ENCODE results near the gene TMEM9.

Gene TMEM9

GRCh38 chr1:201142849-201143725 is 11.2 kb downstream of the TMEM9 start:
- DNase-seq (ENCODE audit: low read depth) = no peak
- TF ChIP-seq, protein P1, sequence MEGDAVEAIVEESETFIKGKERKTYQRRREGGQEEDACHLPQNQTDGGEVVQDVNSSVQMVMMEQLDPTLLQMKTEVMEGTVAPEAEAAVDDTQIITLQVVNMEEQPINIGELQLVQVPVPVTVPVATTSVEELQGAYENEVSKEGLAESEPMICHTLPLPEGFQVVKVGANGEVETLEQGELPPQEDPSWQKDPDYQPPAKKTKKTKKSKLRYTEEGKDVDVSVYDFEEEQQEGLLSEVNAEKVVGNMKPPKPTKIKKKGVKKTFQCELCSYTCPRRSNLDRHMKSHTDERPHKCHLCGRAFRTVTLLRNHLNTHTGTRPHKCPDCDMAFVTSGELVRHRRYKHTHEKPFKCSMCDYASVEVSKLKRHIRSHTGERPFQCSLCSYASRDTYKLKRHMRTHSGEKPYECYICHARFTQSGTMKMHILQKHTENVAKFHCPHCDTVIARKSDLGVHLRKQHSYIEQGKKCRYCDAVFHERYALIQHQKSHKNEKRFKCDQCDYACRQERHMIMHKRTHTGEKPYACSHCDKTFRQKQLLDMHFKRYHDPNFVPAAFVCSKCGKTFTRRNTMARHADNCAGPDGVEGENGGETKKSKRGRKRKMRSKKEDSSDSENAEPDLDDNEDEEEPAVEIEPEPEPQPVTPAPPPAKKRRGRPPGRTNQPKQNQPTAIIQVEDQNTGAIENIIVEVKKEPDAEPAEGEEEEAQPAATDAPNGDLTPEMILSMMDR (IDR thresholded peaks at IDR 0.05; ENCODE audit: insufficient read depth, low read depth, low read length, missing control alignments) = no peak
- H3K4me3 ChIP-seq (ENCODE audit: low read depth, low read length) = no peak overlapping the region

DNA sequence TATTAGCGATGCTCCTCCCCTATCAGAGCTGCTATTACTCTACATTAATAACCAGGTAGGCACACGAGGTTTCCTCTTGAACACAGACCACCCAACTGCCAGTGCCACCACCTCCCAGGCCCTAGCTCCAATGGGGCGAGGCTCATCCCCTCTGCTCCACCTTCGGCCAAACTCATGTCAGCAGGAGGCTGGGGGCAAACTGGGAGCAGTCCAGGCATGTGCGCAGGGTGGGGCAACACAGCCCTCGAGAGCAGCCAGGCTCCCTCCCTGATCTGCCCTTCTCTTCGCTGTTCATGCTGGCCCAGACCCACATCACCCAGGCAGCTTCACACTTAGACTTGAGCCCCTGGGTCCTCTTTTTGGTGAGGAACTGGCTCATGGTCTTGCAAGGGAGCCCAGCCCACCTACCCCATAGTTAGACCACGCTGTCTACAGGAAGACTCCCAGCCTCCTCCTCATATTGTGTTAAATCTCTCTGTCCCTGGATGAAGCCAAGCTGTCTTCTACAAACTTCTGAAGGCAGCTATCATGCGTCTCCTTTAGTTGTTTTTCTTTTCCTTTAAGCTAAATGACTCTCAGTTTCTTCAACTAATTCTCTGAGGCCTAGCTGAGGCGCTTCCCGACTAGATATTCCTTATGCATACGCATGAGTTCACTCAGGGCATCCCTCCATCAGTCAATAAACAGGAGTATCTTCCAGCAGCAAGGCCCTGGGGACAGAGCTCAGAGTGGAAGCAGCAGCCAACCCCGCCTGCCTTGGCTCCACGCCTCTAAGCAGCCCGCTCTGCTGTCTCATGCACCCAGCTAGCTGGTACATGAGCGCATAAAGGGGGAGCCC is 12.0 kb downstream of the TMEM9 start:
- no peak overlapping the region for H3K4me3 ChIP-seq (ENCODE audit: low read depth, low read length)
- DNase-seq (ENCODE audit: low read depth) = no peak
- TF ChIP-seq, protein P1 (IDR thresholded peaks at IDR 0.05; ENCODE audit: insufficient read depth, low read depth, low read length, missing control alignments) = no peak

DNA sequence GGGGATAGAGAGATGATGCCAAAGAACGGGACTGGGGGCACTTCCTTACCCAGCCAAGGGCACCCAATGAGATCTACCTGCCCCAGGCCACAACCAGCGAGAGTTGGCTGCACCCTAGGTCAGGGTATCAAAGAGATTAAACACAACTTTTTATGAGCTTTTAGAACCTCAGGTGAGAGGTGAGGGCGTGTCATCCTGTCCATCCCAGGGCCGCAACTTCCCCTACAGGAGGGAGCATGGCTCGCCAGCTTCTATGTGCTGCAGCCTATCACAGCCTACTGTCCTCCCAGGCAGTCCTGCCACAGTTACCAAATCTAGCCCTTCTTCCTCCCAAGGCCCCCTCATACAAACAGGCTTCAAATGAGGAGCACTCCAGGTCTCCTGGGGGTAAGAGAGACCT is 12.9 kb downstream of the TMEM9 start:
- no peak for DNase-seq (ENCODE audit: low read depth)

DNA sequence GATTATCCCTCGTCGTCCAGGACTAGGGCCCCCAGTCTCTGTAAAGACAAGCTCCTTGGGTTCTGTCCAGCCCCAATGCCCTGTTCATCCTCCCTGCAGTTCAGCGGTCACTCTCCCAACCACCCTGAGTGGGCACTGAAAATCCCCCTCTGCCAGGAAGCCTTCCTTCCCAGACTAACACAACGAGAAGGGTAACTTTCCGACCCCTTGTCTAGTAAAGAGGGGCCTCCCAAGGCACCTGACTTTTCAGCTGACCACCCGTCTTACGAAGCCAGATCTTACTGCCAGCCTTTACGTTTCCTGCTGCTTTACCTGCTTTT is 13.4 kb downstream of the TMEM9 start:
- TF ChIP-seq, protein P1 (IDR thresholded peaks at IDR 0.05; ENCODE audit: insufficient read depth, low read depth, low read length, missing control alignments) = no peak
- H3K4me3 ChIP-seq (ENCODE audit: low read depth, low read length) = no peak overlapping the region
- DNase-seq (ENCODE audit: low read depth) = no peak

More for the DNA sequence above, 12.9 kb downstream of the TMEM9 start:
- H3K4me3 ChIP-seq (ENCODE audit: low read depth, low read length) = no peak overlapping the region
- TF ChIP-seq, protein P1 (IDR thresholded peaks at IDR 0.05; ENCODE audit: insufficient read depth, low read depth, low read length, missing control alignments) = no peak

DNA sequence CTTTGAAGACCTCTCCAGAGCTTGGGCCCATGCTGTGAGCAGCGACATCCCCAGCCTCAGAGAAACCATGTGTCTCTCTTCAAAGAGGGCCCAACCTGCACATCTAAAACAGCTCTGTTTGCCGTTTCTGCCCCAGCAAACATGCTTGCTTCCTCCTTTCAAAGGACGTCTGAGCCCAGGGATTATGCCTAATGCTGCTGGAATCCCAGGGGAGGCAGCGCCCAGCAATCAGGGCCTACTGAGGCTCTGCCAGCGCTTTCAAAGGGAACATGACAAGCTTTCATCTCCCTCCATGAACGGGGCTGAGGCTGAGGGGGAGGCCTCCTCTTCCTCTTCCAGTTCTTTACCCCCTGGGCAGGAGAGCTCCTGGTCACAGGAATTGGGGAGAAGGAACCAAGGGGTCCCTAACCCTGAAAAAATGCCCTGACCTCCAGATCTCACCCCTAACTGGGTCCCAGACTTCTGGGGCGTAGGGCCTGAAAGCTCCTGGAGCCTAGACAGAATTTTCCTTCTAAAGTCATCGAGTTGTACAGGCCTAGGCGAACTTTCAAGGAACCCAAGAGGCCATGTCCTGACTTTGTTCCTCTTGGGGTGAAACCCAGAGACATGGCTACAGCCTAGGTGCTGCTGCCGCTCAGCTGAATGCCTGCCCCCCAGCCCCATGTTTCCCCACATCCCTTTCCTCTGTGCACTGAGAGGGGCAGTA is 13.9 kb downstream of the TMEM9 start:
- no peak overlapping the region for H3K4me3 ChIP-seq (ENCODE audit: low read depth, low read length)
- DNase-seq (ENCODE audit: low read depth) = no peak
- TF ChIP-seq, protein P1 (IDR thresholded peaks at IDR 0.05; ENCODE audit: insufficient read depth, low read depth, low read length, missing control alignments) = no peak

- no peak overlapping the region for H3K4me3 ChIP-seq (ENCODE audit: low read depth, low read length)
- TF ChIP-seq, protein P1 (IDR thresholded peaks at IDR 0.05; ENCODE audit: insufficient read depth, low read depth, low read length, missing control alignments) = no peak
- no peak for DNase-seq (ENCODE audit: low read depth)
These were observed 14.5 kb downstream of the TMEM9 start for GRCh38 chr1:201139756-201140155.

All from GM12865 (cell line).